NB4 (cell line): Measurements from ENCODE around the gene FDX2.
A peak's percentile ranks its signal among the peaks of the same experiment; 100 is the strongest.

Source experiments
- DNase-seq: peaks from one replicate; pipeline ENCODE4 v3.0.0; 2010; ENCODE audit warnings: low read depth
- H3K4me3 ChIP-seq: one replicate; pipeline ENCODE4 v1.5.1; 2011; ENCODE audit warnings: mild to moderate bottlenecking, low read depth, low read length, moderate library complexity
- MYC ChIP-seq: IDR thresholded peaks from 2 replicates; pipeline ENCODE4 v1.6.1; 2011; ENCODE audit warnings: low read depth, low read length
- POLR2A ChIP-seq: IDR thresholded peaks from 2 replicates; pipeline ENCODE4 v1.6.1; 2011; ENCODE audit warnings: mild to moderate bottlenecking; ENCODE audit not compliant: insufficient read length; ENCODE audit errors: extremely low read depth
- TF ChIP-seq, protein P1 (sequence below): IDR thresholded peaks from 2 replicates; pipeline ENCODE4 v1.6.1; 2011; ENCODE audit warnings: low read depth, low read length
- TF ChIP-seq, protein P2 (sequence below): IDR thresholded peaks from one replicate; pipeline ENCODE4 v1.5.1; 2012; ENCODE audit warnings: low read depth, low read length

Gene FDX2

DNA sequence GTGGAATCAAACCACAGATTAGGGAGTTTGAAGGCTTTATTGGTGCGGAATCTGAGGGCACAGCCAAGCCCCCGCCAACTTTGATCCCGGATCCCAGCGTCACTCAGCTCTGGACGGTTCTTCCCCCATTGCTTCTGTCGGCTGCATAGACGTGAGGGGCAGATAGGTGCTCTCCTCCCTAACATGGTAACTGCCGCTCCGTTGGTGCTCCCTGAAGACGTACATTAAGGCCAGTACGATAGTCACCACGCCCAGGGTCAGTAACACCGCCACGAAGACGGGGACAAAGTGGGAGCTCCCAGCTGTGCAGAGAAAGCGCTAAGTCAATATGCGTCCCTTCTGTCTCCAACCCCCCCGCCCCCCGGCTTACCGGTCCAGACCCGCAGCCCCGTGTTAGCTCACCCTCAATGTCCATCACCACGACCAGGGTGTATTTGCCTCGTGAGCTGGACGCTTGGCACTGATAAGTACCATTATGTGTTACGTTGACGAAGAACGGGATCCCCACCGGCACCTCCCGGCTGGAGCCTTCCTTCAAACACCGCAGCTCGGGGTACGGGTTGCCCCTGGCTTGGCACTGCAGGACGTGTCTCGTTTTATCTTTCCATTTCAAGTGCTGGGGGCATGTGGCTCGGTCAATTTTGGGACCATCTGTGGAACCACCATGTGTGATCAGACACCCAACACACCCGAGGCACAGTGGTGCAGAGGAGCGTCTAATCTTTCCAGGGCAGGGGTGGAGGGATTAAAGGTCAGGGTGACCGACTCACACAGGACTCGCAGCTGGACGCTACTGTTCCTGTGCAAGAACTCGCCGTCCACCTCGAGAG lies 18.2 kb upstream of the FDX2 start:
- no peak for DNase-seq
- H3K4me3 ChIP-seq, result peak overlapping the region; percentile 67
- TF ChIP-seq, protein P1, sequence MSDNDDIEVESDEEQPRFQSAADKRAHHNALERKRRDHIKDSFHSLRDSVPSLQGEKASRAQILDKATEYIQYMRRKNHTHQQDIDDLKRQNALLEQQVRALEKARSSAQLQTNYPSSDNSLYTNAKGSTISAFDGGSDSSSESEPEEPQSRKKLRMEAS, result no peak
- TF ChIP-seq, protein P2, sequence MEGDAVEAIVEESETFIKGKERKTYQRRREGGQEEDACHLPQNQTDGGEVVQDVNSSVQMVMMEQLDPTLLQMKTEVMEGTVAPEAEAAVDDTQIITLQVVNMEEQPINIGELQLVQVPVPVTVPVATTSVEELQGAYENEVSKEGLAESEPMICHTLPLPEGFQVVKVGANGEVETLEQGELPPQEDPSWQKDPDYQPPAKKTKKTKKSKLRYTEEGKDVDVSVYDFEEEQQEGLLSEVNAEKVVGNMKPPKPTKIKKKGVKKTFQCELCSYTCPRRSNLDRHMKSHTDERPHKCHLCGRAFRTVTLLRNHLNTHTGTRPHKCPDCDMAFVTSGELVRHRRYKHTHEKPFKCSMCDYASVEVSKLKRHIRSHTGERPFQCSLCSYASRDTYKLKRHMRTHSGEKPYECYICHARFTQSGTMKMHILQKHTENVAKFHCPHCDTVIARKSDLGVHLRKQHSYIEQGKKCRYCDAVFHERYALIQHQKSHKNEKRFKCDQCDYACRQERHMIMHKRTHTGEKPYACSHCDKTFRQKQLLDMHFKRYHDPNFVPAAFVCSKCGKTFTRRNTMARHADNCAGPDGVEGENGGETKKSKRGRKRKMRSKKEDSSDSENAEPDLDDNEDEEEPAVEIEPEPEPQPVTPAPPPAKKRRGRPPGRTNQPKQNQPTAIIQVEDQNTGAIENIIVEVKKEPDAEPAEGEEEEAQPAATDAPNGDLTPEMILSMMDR, result no peak
- TF ChIP-seq MYC (no peak), POLR2A (no peak)

DNA sequence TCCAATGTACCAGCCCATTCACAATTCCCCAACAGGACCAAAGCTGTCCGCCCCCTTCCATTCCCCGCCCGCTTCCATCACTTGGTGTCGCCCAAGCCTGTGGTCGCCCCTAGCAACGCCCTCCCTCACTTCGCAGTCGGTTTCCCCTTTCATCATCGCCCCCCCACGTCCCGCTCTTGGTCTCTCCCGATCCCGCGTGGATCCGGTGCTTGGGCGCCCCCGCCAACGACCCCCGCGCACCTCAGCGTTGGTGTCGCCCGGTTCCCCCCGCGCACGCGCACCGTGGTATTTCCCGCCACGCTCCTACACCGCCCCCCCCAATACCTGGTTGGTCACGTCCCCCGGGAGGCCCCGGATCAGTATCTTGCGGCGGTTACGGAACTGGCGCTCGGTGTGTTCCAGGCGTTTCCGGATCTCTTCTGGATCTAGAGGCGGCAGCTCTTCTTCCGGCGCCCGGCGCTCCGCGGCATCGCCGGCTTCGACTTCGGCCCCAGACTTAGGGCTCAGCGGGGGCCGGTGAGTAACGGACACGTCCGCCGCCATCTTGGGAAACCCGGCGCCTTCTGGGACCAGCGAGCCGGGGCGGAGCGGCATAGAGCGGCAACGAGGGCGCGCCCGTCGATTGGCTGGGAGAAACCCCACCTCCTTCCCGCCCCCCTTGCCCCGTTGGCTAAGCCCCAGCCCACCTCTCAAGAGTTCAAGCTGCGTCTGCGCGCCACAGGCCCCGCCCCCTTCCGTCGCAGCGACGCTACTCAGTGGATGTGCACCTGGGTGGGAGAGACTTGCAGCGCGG lies 17.3 kb upstream of the FDX2 start, which contains the start of gene RAVER1:
Gene RAVER1 (minus strand): TSS at position 565 of the 793 bp plus-strand sequence. CDS start 22 bp downstream, at position 543.
- H3K4me3 ChIP-seq, result peak within 1 kb of the TSS; percentile 67
- peak; percentile 100 for DNase-seq
- TF ChIP-seq MYC (no peak), POLR2A (no peak)
- TF ChIP-seq, protein P1, result no peak
- TF ChIP-seq, protein P2, result no peak

DNA sequence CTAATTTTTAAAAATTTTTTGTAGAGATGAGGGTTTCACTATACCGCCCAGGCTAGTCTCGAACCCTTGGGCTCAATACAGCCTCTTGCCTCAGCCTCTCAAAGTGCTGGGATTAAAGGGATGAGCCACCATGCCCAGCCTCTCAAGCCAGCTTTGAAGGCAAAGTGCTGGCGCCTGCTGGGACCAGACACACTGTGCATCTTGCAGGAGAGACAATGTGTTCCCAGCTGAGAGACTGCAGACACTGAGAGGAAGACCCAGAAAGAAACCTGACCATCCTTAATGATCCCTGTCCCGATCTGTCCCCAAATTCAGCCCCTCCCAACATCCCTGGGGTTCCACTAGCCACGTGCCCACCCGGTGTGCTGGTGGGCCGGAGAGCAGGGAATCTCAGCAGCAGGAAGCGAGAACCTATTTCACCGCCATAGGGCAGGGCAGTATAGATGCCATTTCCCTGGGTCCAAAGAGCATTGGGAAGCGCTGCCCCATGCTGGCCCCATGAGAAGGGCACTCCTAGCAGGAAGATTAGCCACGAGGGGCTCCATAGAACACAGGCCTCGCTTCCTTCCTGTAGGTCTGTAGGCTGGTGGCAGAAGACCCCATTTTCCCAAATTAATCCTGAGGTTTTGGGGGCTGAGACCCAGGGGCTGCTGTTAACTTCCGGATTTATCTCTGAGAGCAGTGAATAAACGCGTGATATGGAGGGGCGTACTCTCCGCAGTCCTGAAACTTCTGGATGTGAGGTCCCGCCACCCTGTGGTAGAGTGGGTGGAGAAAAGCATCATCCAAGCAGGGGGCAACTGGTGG lies 16.5 kb upstream of the FDX2 start:
- no peak for TF ChIP-seq POLR2A
- TF ChIP-seq, protein P2, result peak; percentile 42
- TF ChIP-seq, protein P1, result no peak
- no peak for TF ChIP-seq MYC
- DNase-seq, result peak; percentile 67
- peak overlapping the region; percentile 67 for H3K4me3 ChIP-seq

DNA sequence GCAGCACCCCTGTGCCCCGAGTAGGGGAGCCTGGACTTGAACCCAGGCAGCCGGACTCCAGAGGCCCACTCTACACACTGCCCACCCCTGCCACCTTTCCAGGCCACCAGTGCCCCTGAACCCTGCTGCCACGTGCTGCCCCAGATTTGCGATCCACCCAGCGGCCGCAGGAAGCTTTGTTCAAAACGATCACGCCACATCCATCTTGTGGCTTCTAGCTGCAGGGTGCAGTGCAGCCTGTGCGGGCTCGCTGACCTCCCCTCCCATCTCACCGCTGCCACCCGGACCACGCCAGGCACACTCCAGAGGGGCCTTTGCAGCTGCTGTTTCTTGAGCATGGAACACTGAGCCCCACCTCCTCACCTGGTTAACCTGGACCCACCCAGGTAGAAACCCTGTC lies 13.7 kb upstream of the FDX2 start:
- no peak for DNase-seq
- TF ChIP-seq, protein P1, result no peak
- TF ChIP-seq, protein P2, result no peak
- TF ChIP-seq MYC (no peak), POLR2A (no peak)
- H3K4me3 ChIP-seq, result no peak overlapping the region

DNA sequence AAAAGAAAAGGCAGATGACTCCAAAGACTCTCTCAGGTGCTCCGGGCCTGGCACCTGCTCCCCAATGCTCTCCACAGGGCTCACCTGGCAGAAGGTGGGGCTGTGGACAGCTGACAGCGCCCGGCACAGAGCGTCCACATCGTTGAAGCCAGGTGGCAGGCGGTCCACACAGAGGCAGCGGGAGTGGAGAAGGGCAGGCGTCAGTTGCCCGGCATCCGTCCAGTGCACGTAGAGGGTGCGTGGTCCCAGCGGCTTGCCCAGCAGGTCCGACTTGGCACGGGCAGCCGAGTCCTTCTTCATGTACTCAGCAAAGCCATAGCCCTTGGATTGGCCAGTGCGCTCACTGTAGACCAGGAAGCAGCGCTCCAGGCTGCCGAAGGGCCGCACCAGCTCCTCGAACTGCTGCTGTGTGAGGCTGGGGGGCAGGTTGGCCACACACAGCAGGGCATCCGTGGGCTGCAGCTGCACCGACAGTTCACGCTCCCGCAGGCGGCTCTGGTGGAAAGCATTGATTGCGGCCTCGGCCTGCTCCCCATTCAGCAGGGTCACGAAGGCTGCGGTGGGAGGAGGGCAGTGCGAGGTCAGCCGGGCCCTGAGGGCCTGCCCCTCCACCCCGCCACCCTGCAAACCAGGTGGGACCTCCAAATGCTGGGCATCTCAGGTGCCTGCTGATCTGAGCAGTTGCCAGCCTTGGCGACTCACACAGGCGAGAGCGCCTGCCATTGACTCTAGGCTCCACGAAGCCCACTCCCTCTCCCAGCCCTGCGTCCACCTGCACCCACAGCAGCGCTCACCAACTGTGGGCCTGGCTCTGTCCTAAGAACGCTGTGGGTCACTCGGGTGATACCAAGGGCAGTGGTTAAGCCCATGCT lies 13.0 kb upstream of the FDX2 start:
- DNase-seq, result no peak
- no peak for TF ChIP-seq POLR2A
- TF ChIP-seq MYC, result no peak
- TF ChIP-seq, protein P2, result no peak
- TF ChIP-seq, protein P1, result no peak
- no peak overlapping the region for H3K4me3 ChIP-seq
